Right lobe of liver (tissue), 6 donors: ENCODE results near the gene APRT. TPM values are rescaled to one million over a fixed set of nuclear protein-coding genes. Genes with fewer than 3 reads are reported as not detected.

Source experiments
- ATAC-seq, 4 donors: fragments of 200-7000 bp; cut with Tn5 transposase; one replicate each; pipeline ENCODE4 v1.9.1; 2020; ENCODE audit warnings: mild to moderate bottlenecking in 4 of 4, moderate library complexity in 4 of 4
- DNase-seq, 3 donors: peaks; one replicate each; pipeline ENCODE4 v3.0.0-alpha.2; 2020
- H3K27ac ChIP-seq, 3 donors: fragments of 200-600 bp; one replicate each; pipeline ENCODE4 v1.8.0; 2022
- H3K27me3 ChIP-seq, 2 donors: fragments of 200-600 bp; one replicate each; pipeline ENCODE4 v1.8.0; 2022
- H3K36me3 ChIP-seq, 4 donors: fragments of 200-600 bp; sonication (generic) in 1 of 4; one replicate each; pipeline versions ENCODE4 v1.5.1 to v1.8.0; 2017 to 2022; ENCODE audit warnings: control low read depth in 1 of 4
- H3K4me1 ChIP-seq, 4 donors: fragments of 200-600 bp; sonication (generic) in 1 of 4; one replicate each; pipeline versions ENCODE4 v1.5.1 to v1.8.0; 2017 to 2022; ENCODE audit warnings: control low read depth in 1 of 4
- H3K4me3 ChIP-seq, 3 donors: fragments of 200-600 bp; one replicate each; pipeline ENCODE4 v1.8.0; 2022
- H3K9me3 ChIP-seq, 4 donors: fragments of 200-600 bp; sonication (generic) in 1 of 4; one replicate each; pipeline versions ENCODE4 v1.5.1 to v1.8.0; 2017 to 2022; ENCODE audit warnings: control low read depth in 1 of 4
- CTCF ChIP-seq, 4 donors: fragments of 200-600 bp in 3 of 4; fragments of 450-650 bp in 1 of 4; IDR thresholded peaks; one replicate each; pipeline versions ENCODE4 v1.5.1 to v1.8.0; 2016 to 2022; ENCODE audit warnings: antibody characterized with exemption in 4 of 4, mild to moderate bottlenecking in 2 of 4
- POLR2A ChIP-seq: fragments of 450-650 bp; IDR thresholded peaks from one replicate; pipeline ENCODE4 v1.6.1; 2017; ENCODE audit warnings: antibody characterized with exemption, mild to moderate bottlenecking
- WGBS: methylation state at CpG from one replicate; pipeline ENCODE4 v1.1.6; 2018; ENCODE audit warnings: low coverage, low lambda C conversion rate; ENCODE audit not compliant: insufficient coverage; ENCODE audit errors: missing lambda C conversion rate; 5-methylcytosine and 5-hydroxymethylcytosine counted together
- intact Hi-C, 2 donors: fragments of 100-400 bp; cut with DNase I; formaldehyde crosslinking; loops; one replicate each; pipeline versions ENCODE4 v1.11.2 to v1.14.1; 2022
- total RNA-seq, 6 experiments: library from RNA; depleted of rRNA in 2 of 6; stranded (reverse); fragments of >200 nt in 2 of 6; fragmentation: NEBNext Ultra II Directional in 3 of 6; extraction: Animal tissue kit (Norgen Biotek cat#: 25700) in 3 of 6; gene quantifications; one replicate each; pipeline versions ENCODE4 v1.1.0 to v1.2.4, GENCODE V29; 2016 to 2023
- donor health status: DM: no; HTN: yes; CAD: no.
- donor health status: DM: no; HTN: no; CAD: no.
- donor health status: DM: no; HTN: no; CAD: no.
- donor health status: DM: no; HTN: yes; CAD: no.
- donor health status: DM: no; HTN: yes; CAD: no.

Gene APRT
- total RNA-seq, 6 experiments from 2014 or later = 61.4 to 120 (median 74.1) TPM

- TF ChIP-seq CTCF (IDR thresholded peaks at IDR 0.05) = no peak
- TF ChIP-seq POLR2A = no peak
- DNase-seq (no peak), ATAC-seq (peak in 3 of 4 donors; percentile 1 to 6 (median 2))
- Histone ChIP-seq H3K9me3 (no peaks in the 10 kb centered on the region), H3K27ac (peak overlapping the region in 2 of 3 donors; percentile 79 to 91), H3K4me1 (peaks cover 0 to 44% (median 23%) of the 10 kb centered on the region in 4 donors), H3K27me3 (no peaks in the 10 kb centered on the region), H3K36me3 (no peaks in the 10 kb centered on the region), H3K4me3 (no peak overlapping the region)
- 41% methylated on average over 4 of the region's 24 CpGs for WGBS
- intact Hi-C loops = no loop called here
These were observed 51.1 kb downstream of the APRT start for GRCh38 chr16:88760424-88761142.

- 65% methylated on average over 16 of the region's 22 CpGs for WGBS
- Histone ChIP-seq H3K4me3 (no peak overlapping the region), H3K4me1 (peaks cover 0 to 44% (median 23%) of the 10 kb centered on the region in 4 donors), H3K36me3 (no peaks in the 10 kb centered on the region), H3K9me3 (no peaks in the 10 kb centered on the region), H3K27ac (peak overlapping the region; percentile 34 to 91 (median 79)), H3K27me3 (no peaks in the 10 kb centered on the region)
- ATAC-seq (no peak), DNase-seq (no peak)
- intact Hi-C loops = no loop called here
- TF ChIP-seq CTCF (IDR thresholded peaks at IDR 0.05) = no peak
- TF ChIP-seq POLR2A = no peak
These were observed 51.8 kb downstream of the APRT start for GRCh38 chr16:88759976-88760350.

Other genes starting within 250 kb of the APRT start
- gene ZC3H18, start 241.5 kb downstream of the APRT start, total RNA-seq = 10 to 100 TPM in 5 of 6 experiments, 1 to 10 TPM in 1; 8.7 to 22.8 (median 16.4) TPM
- gene IL17C, start 173.4 kb downstream of the APRT start, total RNA-seq = not detected
- 10 to 100 TPM; 22.8 to 70.0 (median 41.3) TPM for gene CYBA, start 160.9 kb downstream of the APRT start, total RNA-seq
- gene MVD, start 148.8 kb downstream of the APRT start, total RNA-seq = 10 to 100 TPM; 10.2 to 57.1 (median 15.2) TPM
- gene SNAI3, start 125.4 kb downstream of the APRT start, total RNA-seq = under 1 TPM; 0.15 to 0.98 (median 0.35) TPM
- 10 to 100 TPM in 2 of 6 experiments, 1 to 10 TPM in 4; 8.1 to 12.8 (median 10.0) TPM for gene RNF166, start 105.5 kb downstream of the APRT start, total RNA-seq
- gene CTU2, start 105.4 kb downstream of the APRT start, total RNA-seq = 1 to 10 TPM; 5.0 to 9.5 (median 8.2) TPM
- gene PIEZO1, start 26.7 kb downstream of the APRT start, total RNA-seq = 10 to 100 TPM; 48.9 to 91.9 (median 64.4) TPM
- 1 to 10 TPM in 2 of 6 experiments, under 1 TPM in 4; 0.22 to 9.6 (median 0.42) TPM for gene CDT1, start 8.1 kb downstream of the APRT start, total RNA-seq
- 10 to 100 TPM in 5 of 6 experiments, 1 to 10 TPM in 1; 9.2 to 20.6 (median 16.5) TPM for gene GALNS, start 45.0 kb upstream of the APRT start, total RNA-seq
- 10 to 100 TPM; 15.1 to 25.5 (median 20.1) TPM for gene TRAPPC2L, start 45.2 kb upstream of the APRT start, total RNA-seq
- under 1 TPM in 1 of 6 experiments, not detected in 5; 0.37 TPM for gene PABPN1L, start 54.7 kb upstream of the APRT start, total RNA-seq
- gene CBFA2T3, start 165.3 kb upstream of the APRT start, total RNA-seq = 1 to 10 TPM; 2.5 to 9.8 (median 4.2) TPM